ENCODE measurements around the gene PCDHGB1.

- no peak for TF ChIP-seq CTCF (IDR thresholded peaks at IDR 0.05; ENCODE audit: poor library complexity)
- no peak for TF ChIP-seq EZH2 (IDR thresholded peaks at IDR 0.05; ENCODE audit: borderline replicate concordance)
- no peak for TF ChIP-seq EZH2phosphoT487 (IDR thresholded peaks at IDR 0.05; ENCODE audit: low read depth, severe bottlenecking, unreplicated experiment)
Measured at GRCh38 chr5:141392429-141393198, 42.7 kb downstream of the PCDHGB1 start, which contains the start of gene PCDHGA8.

Measured in hepatocyte (in vitro differentiated cells).